ENCODE data around the gene CD276. TPM values are rescaled to one million over a fixed set of nuclear protein-coding genes. Genes with fewer than 3 reads are reported as not detected.

The CD276 gene
- total and polyA plus RNA-seq, 8 donors, result 10.4 to 185 (median 32.4) TPM

DNA sequence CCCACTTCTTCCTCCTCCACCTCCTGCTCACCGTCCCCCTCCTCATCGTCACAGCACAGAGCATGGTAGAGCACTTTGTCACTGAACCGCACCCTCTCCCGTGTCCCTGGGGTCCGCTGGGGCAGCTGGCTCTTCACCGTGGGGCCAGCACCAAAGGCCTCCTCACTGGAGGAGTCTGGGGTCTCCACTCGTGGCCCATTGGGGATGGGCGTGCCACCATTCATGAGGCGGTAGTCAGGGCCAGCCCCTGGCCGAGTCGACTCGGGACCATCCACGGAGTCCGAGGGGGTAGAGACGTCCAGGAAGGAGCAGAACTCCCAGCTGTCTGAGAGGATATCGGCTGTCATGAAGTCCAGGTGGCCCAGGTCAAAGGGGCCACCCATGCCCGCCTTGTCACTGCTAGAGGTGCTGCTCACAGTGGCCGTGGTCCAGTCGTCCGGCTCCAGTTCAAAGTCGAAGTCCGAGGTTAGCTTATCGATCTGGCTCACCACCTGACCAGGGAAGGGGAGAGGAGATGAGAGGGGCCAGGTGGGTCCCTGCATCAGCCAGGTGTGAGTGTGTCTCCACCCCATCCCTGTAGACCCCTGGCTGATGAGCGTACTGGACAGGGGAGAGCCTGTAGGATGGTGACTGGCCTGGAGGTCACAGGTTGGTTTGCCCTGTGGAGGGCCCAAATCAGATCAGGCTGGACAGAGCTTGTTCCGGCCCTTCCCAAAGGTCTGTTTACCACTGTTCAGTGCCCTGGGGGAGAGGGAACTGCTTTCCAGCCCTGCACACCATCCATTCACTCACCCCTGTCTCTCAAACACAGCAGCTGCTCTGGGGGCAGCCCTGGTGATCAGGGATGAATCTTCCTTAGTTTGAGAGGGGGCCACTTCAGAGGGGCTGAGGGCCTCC is 56.2 kb downstream of the CD276 start:
- Histone ChIP-seq H3K27ac (no peak overlapping the region), H3K9me3 (no peaks in the 10 kb centered on the region), H3K4me3 (no peak overlapping the region), H3K36me3 (no peaks in the 10 kb centered on the region), H3K4me1 (peaks cover 0 to 6% (median 0%) of the 10 kb centered on the region in 4 donors), H3K27me3 (peaks cover 0 to 18% (median 3%) of the 10 kb centered on the region in 3 donors)
- no peak for DNase-seq
- TF ChIP-seq POLR2AphosphoS5 (IDR thresholded peaks at IDR 0.05) (no peak), POLR2A (IDR thresholded peaks at IDR 0.05) (no peak), EP300 (IDR thresholded peaks at IDR 0.05) (no peak)
- TF ChIP-seq, protein P1, sequence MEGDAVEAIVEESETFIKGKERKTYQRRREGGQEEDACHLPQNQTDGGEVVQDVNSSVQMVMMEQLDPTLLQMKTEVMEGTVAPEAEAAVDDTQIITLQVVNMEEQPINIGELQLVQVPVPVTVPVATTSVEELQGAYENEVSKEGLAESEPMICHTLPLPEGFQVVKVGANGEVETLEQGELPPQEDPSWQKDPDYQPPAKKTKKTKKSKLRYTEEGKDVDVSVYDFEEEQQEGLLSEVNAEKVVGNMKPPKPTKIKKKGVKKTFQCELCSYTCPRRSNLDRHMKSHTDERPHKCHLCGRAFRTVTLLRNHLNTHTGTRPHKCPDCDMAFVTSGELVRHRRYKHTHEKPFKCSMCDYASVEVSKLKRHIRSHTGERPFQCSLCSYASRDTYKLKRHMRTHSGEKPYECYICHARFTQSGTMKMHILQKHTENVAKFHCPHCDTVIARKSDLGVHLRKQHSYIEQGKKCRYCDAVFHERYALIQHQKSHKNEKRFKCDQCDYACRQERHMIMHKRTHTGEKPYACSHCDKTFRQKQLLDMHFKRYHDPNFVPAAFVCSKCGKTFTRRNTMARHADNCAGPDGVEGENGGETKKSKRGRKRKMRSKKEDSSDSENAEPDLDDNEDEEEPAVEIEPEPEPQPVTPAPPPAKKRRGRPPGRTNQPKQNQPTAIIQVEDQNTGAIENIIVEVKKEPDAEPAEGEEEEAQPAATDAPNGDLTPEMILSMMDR (IDR thresholded peaks at IDR 0.05), result no peak
- WGBS, 5 donors, result 87 to 94% (median 88%) methylated on average over 17 to 25 of the region's 25 CpGs
- intact Hi-C loops (cut with DNase I; ENCODE audit: low total_unique reads), result no loop called here

DNA sequence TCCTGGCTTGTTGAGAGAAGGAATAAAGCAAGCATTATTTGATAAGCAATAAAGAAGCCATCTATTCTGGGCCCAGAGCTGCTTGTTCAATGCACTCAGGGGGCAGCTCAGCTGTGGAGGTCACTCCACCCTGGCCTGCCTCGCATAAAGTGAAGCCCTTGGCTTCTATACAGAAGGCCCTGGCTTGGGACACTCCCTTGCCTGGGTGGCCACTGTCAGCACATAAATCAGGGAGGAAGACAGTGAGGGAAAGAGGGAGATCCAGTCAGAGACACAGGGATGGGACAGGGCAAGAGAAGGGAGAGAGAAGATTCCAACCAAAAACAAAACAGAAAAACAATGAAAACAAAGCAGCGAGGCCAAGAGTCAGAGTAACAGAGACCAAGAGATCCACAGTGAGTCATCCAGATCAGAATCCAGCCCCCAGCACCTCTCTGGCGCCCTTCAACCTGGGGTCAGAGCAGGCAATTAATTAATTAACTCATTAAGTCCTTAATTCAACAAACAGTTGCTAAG is 57.2 kb downstream of the CD276 start:
- DNase-seq, result no peak
- TF ChIP-seq EP300 (IDR thresholded peaks at IDR 0.05) (no peak), POLR2A (IDR thresholded peaks at IDR 0.05) (no peak), POLR2AphosphoS5 (IDR thresholded peaks at IDR 0.05) (no peak)
- TF ChIP-seq, protein P1 (IDR thresholded peaks at IDR 0.05), result no peak
- peaks cover 0 to 6% (median 0%) of the 10 kb centered on the region in 4 donors for H3K4me1 ChIP-seq
- no peak overlapping the region for H3K27ac ChIP-seq
- H3K4me3 ChIP-seq, result no peak overlapping the region
- H3K27me3 ChIP-seq, result peaks cover 0 to 8% (median 3%) of the 10 kb centered on the region in 3 donors
- intact Hi-C loops (cut with DNase I; ENCODE audit: low total_unique reads), result no loop called here
- H3K36me3 ChIP-seq, result no peaks in the 10 kb centered on the region
- H3K9me3 ChIP-seq, result no peaks in the 10 kb centered on the region
- WGBS, 5 donors, result 45 to 62% (median 59%) methylated on average over 3 of the region's 3 CpGs

DNA sequence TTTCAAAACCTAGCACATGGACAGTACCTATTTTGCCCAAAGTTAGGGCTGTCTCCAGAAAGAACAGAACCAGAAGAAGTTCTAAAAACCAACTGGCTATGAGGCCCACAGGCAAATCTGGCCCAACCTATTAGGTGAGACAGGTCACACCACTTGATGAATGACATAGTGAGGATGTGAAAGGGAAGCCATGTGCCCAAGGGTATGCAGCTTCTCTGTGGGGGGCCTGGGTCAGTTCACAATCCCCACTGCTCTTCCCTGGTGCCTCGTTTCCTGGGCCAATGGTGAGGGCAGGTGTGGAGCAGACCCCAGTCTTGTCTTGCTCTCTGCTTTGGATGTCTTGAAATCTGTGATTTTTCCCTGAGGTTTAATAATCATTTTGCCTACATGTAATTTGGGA is 60.1 kb downstream of the CD276 start:
- Histone ChIP-seq H3K9me3 (no peaks in the 10 kb centered on the region), H3K27me3 (peaks cover 0 to 5% (median 0%) of the 10 kb centered on the region in 3 donors), H3K36me3 (no peaks in the 10 kb centered on the region), H3K27ac (no peak overlapping the region), H3K4me3 (no peak overlapping the region), H3K4me1 (peaks cover 0 to 6% (median 2%) of the 10 kb centered on the region in 4 donors)
- intact Hi-C loops (cut with DNase I; ENCODE audit: low total_unique reads), result no loop called here
- TF ChIP-seq, protein P1 (IDR thresholded peaks at IDR 0.05), result no peak
- TF ChIP-seq POLR2AphosphoS5 (IDR thresholded peaks at IDR 0.05) (no peak), POLR2A (IDR thresholded peaks at IDR 0.05) (no peak), EP300 (IDR thresholded peaks at IDR 0.05) (no peak)
- DNase-seq, result no peak
- WGBS, 5 donors, result 67 to 80% (median 73%) methylated on average over 1 of the region's 1 CpG

DNA sequence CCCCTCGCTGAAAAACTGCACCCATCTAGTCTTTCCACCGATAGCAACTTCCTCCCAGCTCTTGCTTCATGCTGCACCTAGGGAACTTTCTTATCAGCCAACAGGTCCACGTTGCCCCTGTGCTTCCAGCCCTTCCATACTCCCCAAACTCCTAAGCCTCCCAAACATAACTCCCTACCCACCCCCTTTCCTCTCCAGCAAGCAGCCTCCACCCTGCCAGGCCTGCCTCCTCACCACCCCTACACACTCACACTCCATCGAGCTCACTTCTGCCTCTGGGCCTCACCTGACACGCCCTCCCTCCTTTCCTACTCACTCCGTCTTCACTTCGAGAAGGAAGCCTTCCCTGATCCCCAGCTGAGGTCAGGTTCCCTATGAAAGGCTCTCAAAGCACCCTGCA is 60.9 kb downstream of the CD276 start:
- Histone ChIP-seq H3K9me3 (no peaks in the 10 kb centered on the region), H3K36me3 (no peaks in the 10 kb centered on the region), H3K27me3 (peaks cover 0 to 5% (median 0%) of the 10 kb centered on the region in 3 donors), H3K4me1 (peaks cover 0 to 7% (median 3%) of the 10 kb centered on the region in 4 donors), H3K4me3 (no peak overlapping the region), H3K27ac (no peak overlapping the region)
- intact Hi-C loops (cut with DNase I; ENCODE audit: low total_unique reads), result no loop called here
- TF ChIP-seq EP300 (IDR thresholded peaks at IDR 0.05) (no peak), POLR2A (IDR thresholded peaks at IDR 0.05) (no peak), POLR2AphosphoS5 (IDR thresholded peaks at IDR 0.05) (no peak)
- TF ChIP-seq, protein P1 (IDR thresholded peaks at IDR 0.05), result no peak
- DNase-seq, result no peak
- WGBS, 5 donors, result 35 to 59% (median 50%) methylated on average over 7 of the region's 7 CpGs
